HepG2 (cell line): ENCODE results near the gene TAF12. TPM values are rescaled to one million over a fixed set of nuclear protein-coding genes. Genes with fewer than 3 reads are reported as not detected.
A peak's percentile ranks its signal among the peaks of the same experiment; 100 is the strongest.

ENCODE experiments used
- ATM ChIP-seq: fragments of 450-650 bp; IDR thresholded peaks from 2 replicates; pipeline ENCODE4 v1.7.1; 2017; ENCODE audit warnings: mild to moderate bottlenecking, borderline replicate concordance
- BCL3 ChIP-seq: sonication (generic); formaldehyde crosslinking; IDR thresholded peaks from 2 replicates; pipeline ENCODE4 v1.5.1; 2020; ENCODE audit warnings: mild to moderate bottlenecking, missing genetic modification reagents, moderate library complexity
- CCDC6 ChIP-seq: sonication (generic); formaldehyde crosslinking; IDR thresholded peaks from 2 replicates; pipeline ENCODE4 v1.8.1; 2022; ENCODE audit warnings: mild to moderate bottlenecking, missing genetic modification reagents, moderate library complexity
- CEBPZ ChIP-seq: IDR thresholded peaks from 2 replicates; pipeline ENCODE4 v1.6.1; 2012; ENCODE audit warnings: low read length, improper control_type of control experiment
- ETV5 ChIP-seq: IDR thresholded peaks from 2 replicates; pipeline ENCODE4 v1.6.1; 2018; ENCODE audit warnings: missing biosample characterization, missing genetic modification reagents, inconsistent platforms, borderline replicate concordance
- FLYWCH1 ChIP-seq: sonication (generic); formaldehyde crosslinking; IDR thresholded peaks from 2 replicates; pipeline ENCODE4 v1.8.1; 2023; ENCODE audit warnings: mild to moderate bottlenecking, missing genetic modification reagents
- FOSL2 ChIP-seq: sonication (generic); formaldehyde crosslinking; IDR thresholded peaks from 2 replicates; pipeline ENCODE4 v1.4.0; 2020; ENCODE audit warnings: missing genetic modification reagents
- FOXJ3 ChIP-seq: sonication (generic); formaldehyde crosslinking; IDR thresholded peaks from 2 replicates; pipeline ENCODE4 v1.4.0; 2020; ENCODE audit warnings: missing genetic modification reagents, mild to moderate bottlenecking, borderline replicate concordance
- HES4 ChIP-seq: sonication (generic); formaldehyde crosslinking; IDR thresholded peaks from 2 replicates; pipeline ENCODE4 v1.9.0; 2021; ENCODE audit warnings: mild to moderate bottlenecking, missing genetic modification reagents, borderline replicate concordance
- JUNB ChIP-seq: sonication (generic); formaldehyde crosslinking; IDR thresholded peaks from 2 replicates; pipeline ENCODE4 v1.8.0; 2022; ENCODE audit warnings: missing genetic modification reagents, mild to moderate bottlenecking, borderline replicate concordance
- SMARCE1 ChIP-seq: fragments of 450-650 bp; IDR thresholded peaks from 2 replicates; pipeline ENCODE4 v1.6.1; 2017; ENCODE audit warnings: borderline replicate concordance
- STAG1 ChIP-seq: sonication (generic); formaldehyde crosslinking; IDR thresholded peaks from 2 replicates; pipeline ENCODE4 v1.4.0; 2020; ENCODE audit warnings: missing genetic modification reagents
- SYNCRIP ChIP-seq: fragments of 200-400 bp; formaldehyde crosslinking; IDR thresholded peaks from 2 replicates; pipeline ENCODE4 v1.6.1; 2018; ENCODE audit warnings: mild to moderate bottlenecking, low read depth, low read length; ENCODE audit not compliant: insufficient read depth
- ZBTB38 ChIP-seq: sonication (generic); formaldehyde crosslinking; IDR thresholded peaks from 2 replicates; pipeline ENCODE4 v1.5.1; 2020; ENCODE audit warnings: mild to moderate bottlenecking, missing genetic modification reagents
- ZBTB42 ChIP-seq: sonication (generic); formaldehyde crosslinking; IDR thresholded peaks from 2 replicates; pipeline ENCODE4 v1.5.0; 2020; ENCODE audit warnings: mild to moderate bottlenecking, missing genetic modification reagents
- ZFYVE20 ChIP-seq: sonication (generic); formaldehyde crosslinking; IDR thresholded peaks from 2 replicates; pipeline ENCODE4 v1.8.0; 2023; ENCODE audit warnings: low read depth, mild to moderate bottlenecking, moderate library complexity, missing genetic modification reagents, borderline replicate concordance
- ZMYM4 ChIP-seq: sonication (generic); formaldehyde crosslinking; IDR thresholded peaks from 2 replicates; pipeline ENCODE4 v1.8.1; 2023; ENCODE audit warnings: mild to moderate bottlenecking, missing genetic modification reagents
- ZNF20 ChIP-seq: sonication (generic); formaldehyde crosslinking; IDR thresholded peaks from 2 replicates; pipeline ENCODE4 v1.4.0; 2020; ENCODE audit warnings: mild to moderate bottlenecking, moderate library complexity, missing genetic modification reagents
- ZNF24 ChIP-seq: fragments of 450-650 bp; IDR thresholded peaks from 2 replicates; pipeline ENCODE4 v1.6.1; 2017; ENCODE audit warnings: antibody characterized with exemption, mild to moderate bottlenecking
- ZNF260 ChIP-seq: sonication (generic); formaldehyde crosslinking; IDR thresholded peaks from 2 replicates; pipeline ENCODE4 v1.4.0; 2020; ENCODE audit warnings: missing genetic modification reagents, low read depth, mild to moderate bottlenecking, borderline replicate concordance
- ZNF350 ChIP-seq: sonication (generic); formaldehyde crosslinking; IDR thresholded peaks from 2 replicates; pipeline ENCODE4 v1.4.0; 2020; ENCODE audit warnings: mild to moderate bottlenecking, low read depth, missing genetic modification reagents, borderline replicate concordance
- ZNF850 ChIP-seq: sonication (generic); formaldehyde crosslinking; conservative IDR thresholded peaks from 2 replicates; pipeline ENCODE4 v1.9.0; 2021; ENCODE audit warnings: mild to moderate bottlenecking, missing genetic modification reagents
- polyA plus RNA-seq, 8 experiments: library from polyadenylated mRNA; depleted of rRNA in 3 of 8; stranded (reverse) in 7 of 8; unstranded in 1 of 8; fragments of >200 nt; fragmentation: Illumina TruSeq in 4 of 8; extraction: Trizol in 4 of 8; gene quantifications; 2 replicates each; pipeline versions ENCODE4 v1.2.1 to v1.2.3, GENCODE V29; 2011 to 2016; ENCODE audit warnings: low read depth in 4 of 8, missing spikeins in 1 of 8, mixed read lengths in 1 of 8; ENCODE audit not compliant: insufficient read depth in 1 of 8
- total RNA-seq, 5 experiments: library from RNA; depleted of rRNA; stranded (reverse); fragments of >200 nt; fragmentation: Illumina TruSeq; extraction: Trizol; gene quantifications; 2 replicates each; pipeline ENCODE4 v1.2.3, GENCODE V29; 2016; ENCODE audit warnings: low read depth in 1 of 5
- TF ChIP-seq, protein P1 (sequence below): sonication (generic); formaldehyde crosslinking; IDR thresholded peaks from 2 replicates; pipeline ENCODE4 v1.9.0; 2021; ENCODE audit warnings: missing genetic modification reagents, mild to moderate bottlenecking, borderline replicate concordance
- TF ChIP-seq, protein P2 (sequence below): sonication (generic); formaldehyde crosslinking; IDR thresholded peaks from 2 replicates; pipeline ENCODE4 v1.5.0; 2020; ENCODE audit warnings: missing genetic modification reagents, mild to moderate bottlenecking, borderline replicate concordance

Gene TAF12
- total and polyA plus RNA-seq, 2 of the 13 experiments (the other 11 are each of a cell fraction or from before 2014, with no cell fraction given) = 16.3 to 17.1 TPM

- no peak for TF ChIP-seq ZFYVE20 (CRISPR knock-in tag)
- TF ChIP-seq ZBTB42 (CRISPR knock-in tag) = peak; percentile 61; the same call in 1 of the 2 replicates
- peak; percentile 75 for TF ChIP-seq ZMYM4 (CRISPR knock-in tag)
- TF ChIP-seq FLYWCH1 (CRISPR knock-in tag) = no peak; the same call in 1 of the 2 replicates
- peak; percentile 86 for TF ChIP-seq FOXJ3 (CRISPR knock-in tag)
- TF ChIP-seq, protein P1, sequence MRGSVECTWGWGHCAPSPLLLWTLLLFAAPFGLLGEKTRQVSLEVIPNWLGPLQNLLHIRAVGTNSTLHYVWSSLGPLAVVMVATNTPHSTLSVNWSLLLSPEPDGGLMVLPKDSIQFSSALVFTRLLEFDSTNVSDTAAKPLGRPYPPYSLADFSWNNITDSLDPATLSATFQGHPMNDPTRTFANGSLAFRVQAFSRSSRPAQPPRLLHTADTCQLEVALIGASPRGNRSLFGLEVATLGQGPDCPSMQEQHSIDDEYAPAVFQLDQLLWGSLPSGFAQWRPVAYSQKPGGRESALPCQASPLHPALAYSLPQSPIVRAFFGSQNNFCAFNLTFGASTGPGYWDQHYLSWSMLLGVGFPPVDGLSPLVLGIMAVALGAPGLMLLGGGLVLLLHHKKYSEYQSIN (CRISPR knock-in tag) = peak; percentile 66; the same call in 1 of the 2 replicates
- no peak for TF ChIP-seq ZBTB38 (CRISPR knock-in tag)
- TF ChIP-seq HES4 = peak; percentile 70; the same call in 1 of the 2 replicates
- no peak for TF ChIP-seq ZNF850
- peak; percentile 93 for TF ChIP-seq ZNF350 (CRISPR knock-in tag)
- peak; percentile 58; the same call in 1 of the 2 replicates for TF ChIP-seq ETV5 (CRISPR knock-in tag)
- no peak for TF ChIP-seq ATM
- peak; percentile 42; the same call in 1 of the 2 replicates for TF ChIP-seq JUNB
- no peak for TF ChIP-seq SMARCE1
- no peak for TF ChIP-seq STAG1 (CRISPR knock-in tag)
- TF ChIP-seq SYNCRIP = no peak
- TF ChIP-seq, protein P2, sequence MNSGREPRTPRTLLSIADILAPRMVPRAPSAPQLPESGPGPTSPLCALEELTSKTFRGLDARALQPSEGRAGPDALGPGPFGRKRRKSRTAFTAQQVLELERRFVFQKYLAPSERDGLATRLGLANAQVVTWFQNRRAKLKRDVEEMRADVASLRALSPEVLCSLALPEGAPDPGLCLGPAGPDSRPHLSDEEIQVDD (CRISPR knock-in tag) = peak; percentile 58; the same call in 1 of the 2 replicates
- TF ChIP-seq ZNF260 = no peak
- TF ChIP-seq ZNF24 = peak; percentile 30; the same call in 1 of the 2 replicates
- no peak for TF ChIP-seq BCL3 (CRISPR knock-in tag)
- peak; percentile 78 for TF ChIP-seq FOSL2
- no peak for TF ChIP-seq CEBPZ
- TF ChIP-seq ZNF20 (CRISPR knock-in tag) = no peak
- TF ChIP-seq CCDC6 = peak; percentile 73
Observed at GRCh38 chr1:28648474-28649198, 5.8 kb upstream of the TAF12 start, which contains the start of gene RNU11 (continued).
